Smooth muscle cell (in vitro differentiated cells): Measurements from ENCODE around the gene CACNA1D. TPM values are rescaled to one million over a fixed set of nuclear protein-coding genes. Genes with fewer than 3 reads are reported as not detected.

Source experiments
- DNase-seq: peaks from one replicate; lab custom pipeline; 2025; ENCODE audit not compliant: unreplicated experiment; lab: John Stamatoyannopoulos, UW
- H2AFZ ChIP-seq: fragments of 200-600 bp; sonication (generic); 2 replicates; pipeline ENCODE4 v1.6.0; 2016; ENCODE audit warnings: antibody characterized with exemption, low read depth, mild to moderate bottlenecking
- H3F3A ChIP-seq: fragments of 200-600 bp; sonication (generic); 2 replicates; pipeline ENCODE4 v1.6.0; 2017; ENCODE audit warnings: antibody characterized with exemption, low read depth
- H3K27ac ChIP-seq: fragments of 200-600 bp; sonication (generic); 2 replicates; pipeline ENCODE4 v1.5.1; 2016; ENCODE audit warnings: low read depth, mild to moderate bottlenecking
- H3K27me3 ChIP-seq: fragments of 200-600 bp; sonication (generic); 2 replicates; pipeline ENCODE4 v1.6.1; 2016; ENCODE audit warnings: low read depth, mild to moderate bottlenecking
- H3K36me3 ChIP-seq: fragments of 200-600 bp; sonication (generic); 2 replicates; pipeline ENCODE4 v1.5.1; 2016; ENCODE audit warnings: low read depth
- H3K4me1 ChIP-seq: fragments of 200-600 bp; sonication (generic); 2 replicates; pipeline ENCODE4 v1.5.1; 2016; ENCODE audit warnings: low read depth
- H3K4me2 ChIP-seq: fragments of 200-600 bp; sonication (generic); 2 replicates; pipeline ENCODE4 v1.6.0; 2016; ENCODE audit warnings: mild to moderate bottlenecking
- H3K4me3 ChIP-seq: fragments of 200-600 bp; sonication (generic); 2 replicates; pipeline ENCODE4 v1.5.1; 2016; ENCODE audit warnings: mild to moderate bottlenecking
- H3K79me2 ChIP-seq: fragments of 200-600 bp; sonication (generic); 2 replicates; pipeline ENCODE4 v1.6.0; 2016; ENCODE audit warnings: low read depth, mild to moderate bottlenecking
- H3K9ac ChIP-seq: fragments of 200-600 bp; sonication (generic); 2 replicates; pipeline ENCODE4 v1.6.0; 2016; ENCODE audit warnings: low read depth
- H3K9me3 ChIP-seq: fragments of 200-600 bp; sonication (generic); replicated peaks from 2 replicates; pipeline ENCODE4 v1.5.1; 2016; ENCODE audit warnings: low read depth
- H4K20me1 ChIP-seq: fragments of 200-600 bp; sonication (generic); 2 replicates; pipeline ENCODE4 v1.6.0; 2016; ENCODE audit warnings: low read depth
- WGBS: methylation state at CpG from one replicate; pipeline ENCODE4 v1.1.7; 2016; ENCODE audit warnings: low lambda C conversion rate; 5-methylcytosine and 5-hydroxymethylcytosine counted together
- polyA plus RNA-seq: library from polyadenylated mRNA; unstranded; fragments of >200 nt; fragmentation: Nextera tagmentation; extraction: Ambion mirVana; gene quantifications from 2 replicates; pipeline ENCODE4 v1.2.1, GENCODE V29; 2016
- total RNA-seq: library from RNA; depleted of rRNA; stranded (reverse); fragments of >200 nt; gene quantifications from 2 replicates; pipeline ENCODE4 v1.2.3, GENCODE V29; 2014
- TF ChIP-seq, protein P1 (sequence below): fragments of 200-600 bp; sonication (generic); IDR thresholded peaks from 2 replicates; pipeline ENCODE4 v1.5.1; 2017; ENCODE audit warnings: borderline replicate concordance, mild to moderate bottlenecking, antibody characterized with exemption; ENCODE audit not compliant: insufficient read depth, poor library complexity, severe bottlenecking

The CACNA1D gene
- total and polyA plus RNA-seq, 2 experiments from 2014 or later, result 0.63 to 1.4 TPM

- H3K79me2 ChIP-seq, result no peaks in the 10 kb centered on the region
- no peaks in the 10 kb centered on the region for H3F3A ChIP-seq
- no peaks in the 10 kb centered on the region for H3K36me3 ChIP-seq
- H3K27ac ChIP-seq, result no peak overlapping the region
- no peaks in the 10 kb centered on the region for H3K4me1 ChIP-seq
- H3K9ac ChIP-seq, result no peak overlapping the region
- H3K27me3 ChIP-seq, result no peaks in the 10 kb centered on the region
- WGBS, result 98% methylated on average over 9 of the region's 9 CpGs
- H2AFZ ChIP-seq, result no peak overlapping the region
- no peaks in the 10 kb centered on the region for H3K9me3 ChIP-seq
- H4K20me1 ChIP-seq, result no peaks in the 10 kb centered on the region
- no peak overlapping the region for H3K4me3 ChIP-seq
- TF ChIP-seq, protein P1, sequence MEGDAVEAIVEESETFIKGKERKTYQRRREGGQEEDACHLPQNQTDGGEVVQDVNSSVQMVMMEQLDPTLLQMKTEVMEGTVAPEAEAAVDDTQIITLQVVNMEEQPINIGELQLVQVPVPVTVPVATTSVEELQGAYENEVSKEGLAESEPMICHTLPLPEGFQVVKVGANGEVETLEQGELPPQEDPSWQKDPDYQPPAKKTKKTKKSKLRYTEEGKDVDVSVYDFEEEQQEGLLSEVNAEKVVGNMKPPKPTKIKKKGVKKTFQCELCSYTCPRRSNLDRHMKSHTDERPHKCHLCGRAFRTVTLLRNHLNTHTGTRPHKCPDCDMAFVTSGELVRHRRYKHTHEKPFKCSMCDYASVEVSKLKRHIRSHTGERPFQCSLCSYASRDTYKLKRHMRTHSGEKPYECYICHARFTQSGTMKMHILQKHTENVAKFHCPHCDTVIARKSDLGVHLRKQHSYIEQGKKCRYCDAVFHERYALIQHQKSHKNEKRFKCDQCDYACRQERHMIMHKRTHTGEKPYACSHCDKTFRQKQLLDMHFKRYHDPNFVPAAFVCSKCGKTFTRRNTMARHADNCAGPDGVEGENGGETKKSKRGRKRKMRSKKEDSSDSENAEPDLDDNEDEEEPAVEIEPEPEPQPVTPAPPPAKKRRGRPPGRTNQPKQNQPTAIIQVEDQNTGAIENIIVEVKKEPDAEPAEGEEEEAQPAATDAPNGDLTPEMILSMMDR, result no peak
- no peak for DNase-seq
- H3K4me2 ChIP-seq, result no peak overlapping the region
Observed at GRCh38 chr3:53836084-53836872, 341.9 kb downstream of the CACNA1D start.

- H4K20me1 ChIP-seq, result no peaks in the 10 kb centered on the region
- no peak overlapping the region for H3K4me3 ChIP-seq
- TF ChIP-seq, protein P1, result no peak
- no peaks in the 10 kb centered on the region for H3K27me3 ChIP-seq
- H2AFZ ChIP-seq, result no peak overlapping the region
- WGBS, result 96% methylated on average over 10 of the region's 10 CpGs
- DNase-seq, result no peak
- H3F3A ChIP-seq, result no peaks in the 10 kb centered on the region
- no peak overlapping the region for H3K9ac ChIP-seq
- H3K36me3 ChIP-seq, result no peaks in the 10 kb centered on the region
- no peaks in the 10 kb centered on the region for H3K9me3 ChIP-seq
- H3K4me2 ChIP-seq, result no peak overlapping the region
- H3K79me2 ChIP-seq, result no peaks in the 10 kb centered on the region
- H3K4me1 ChIP-seq, result no peaks in the 10 kb centered on the region
- no peak overlapping the region for H3K27ac ChIP-seq
Observed at GRCh38 chr3:53837331-53837730, 342.9 kb downstream of the CACNA1D start.

- no peak for DNase-seq
- WGBS, result 88% methylated on average over 5 of the region's 5 CpGs
- no peaks in the 10 kb centered on the region for H3K79me2 ChIP-seq
- no peaks in the 10 kb centered on the region for H4K20me1 ChIP-seq
- no peak overlapping the region for H3K27ac ChIP-seq
- no peak overlapping the region for H3K9ac ChIP-seq
- H3K4me3 ChIP-seq, result no peak overlapping the region
- H3K4me1 ChIP-seq, result no peaks in the 10 kb centered on the region
- no peaks in the 10 kb centered on the region for H3K9me3 ChIP-seq
- H3K4me2 ChIP-seq, result no peak overlapping the region
- H3K27me3 ChIP-seq, result peaks cover 16% of the 10 kb centered on the region
- TF ChIP-seq, protein P1, result no peak
- H3K36me3 ChIP-seq, result no peaks in the 10 kb centered on the region
- H3F3A ChIP-seq, result no peaks in the 10 kb centered on the region
- H2AFZ ChIP-seq, result no peak overlapping the region
Observed at GRCh38 chr3:53841296-53841695, 346.9 kb downstream of the CACNA1D start.
